Measurements from ENCODE around the gene NAPG.
"Not testable (repeated sequence)": the region's sequence is repeated elsewhere in the genome, so short reads cannot be mapped to it uniquely, and the experiment has no call there.

NAPG gene

DNA sequence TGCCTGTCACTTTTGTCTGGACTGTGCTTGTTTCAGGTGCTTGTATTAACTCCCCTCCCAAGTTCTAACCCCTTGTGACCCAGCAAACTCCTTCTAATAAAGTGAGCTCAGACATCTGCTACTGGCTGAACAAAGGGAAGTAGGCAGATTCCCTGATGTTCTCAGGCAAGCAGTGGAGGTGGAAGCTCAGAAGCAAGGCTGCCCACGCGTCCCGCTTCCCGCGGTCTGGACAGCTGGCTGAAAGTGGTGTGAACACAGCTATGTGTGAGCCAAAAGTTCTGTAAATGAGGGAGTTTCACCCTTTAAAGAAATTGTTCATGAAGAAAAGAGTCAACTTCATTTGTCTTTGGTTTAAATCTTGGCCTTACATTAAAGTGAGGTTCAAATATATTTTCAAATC is 40.0 kb downstream of the NAPG start:
- Mint-ChIP-seq H3K4me1 (no peaks in the 10 kb centered on the region), H3K27me3 (no peaks in the 10 kb centered on the region), H3K36me3 (no peaks in the 10 kb centered on the region), H3K27ac (no peak overlapping the region), H3K4me3 (no peak overlapping the region), H3K9me3 (no peaks in the 10 kb centered on the region)
- ATAC-seq (ENCODE audit: low read depth) (no peak), DNase-seq (ENCODE audit: low spot score in 2 of 2) (no peak)

DNA sequence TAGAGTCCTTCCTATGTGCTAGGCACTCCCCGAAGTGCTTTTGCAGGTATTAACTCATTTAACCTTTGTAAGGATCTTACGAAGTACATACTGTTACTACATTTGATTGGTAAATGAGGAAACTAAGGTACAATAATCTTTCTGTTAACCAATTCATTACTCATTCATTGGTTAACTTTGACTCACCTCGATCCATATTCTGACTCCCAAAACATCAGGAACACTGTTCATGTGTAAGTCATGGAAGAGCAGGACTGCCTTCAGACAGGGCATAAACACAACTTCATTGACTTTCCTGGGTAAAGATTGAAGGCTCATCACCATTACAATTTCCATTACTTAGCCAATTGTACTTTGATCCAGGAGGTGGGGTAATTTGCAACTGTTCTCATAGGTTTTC is 40.6 kb downstream of the NAPG start:
- DNase-seq (ENCODE audit: low spot score in 2 of 2) (no peak), ATAC-seq (ENCODE audit: low read depth) (no peak)
- no peak overlapping the region for H3K27ac Mint-ChIP-seq
- no peaks in the 10 kb centered on the region for H3K27me3 Mint-ChIP-seq
- no peaks in the 10 kb centered on the region for H3K9me3 Mint-ChIP-seq
- H3K36me3 Mint-ChIP-seq: no peaks in the 10 kb centered on the region
- H3K4me1 Mint-ChIP-seq: no peaks in the 10 kb centered on the region
- H3K4me3 Mint-ChIP-seq: no peak overlapping the region

DNA sequence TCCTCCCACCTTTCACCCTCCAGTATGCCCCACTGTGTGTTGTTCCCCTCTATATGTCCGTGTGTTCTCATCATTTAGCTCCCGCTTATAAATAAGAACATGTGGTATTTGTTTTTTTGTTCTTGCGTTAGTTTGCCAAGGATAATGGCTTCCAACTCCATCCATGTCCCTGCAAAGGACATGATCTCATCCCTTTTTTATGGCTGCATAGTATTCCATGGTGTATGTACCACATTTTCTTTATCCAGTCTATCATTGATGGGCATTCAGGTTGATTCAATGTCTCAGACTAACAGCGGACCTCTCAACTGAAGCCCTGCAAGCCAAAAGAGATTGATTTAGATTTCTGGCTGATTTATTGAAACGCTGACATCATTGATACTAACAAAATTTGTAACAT is 44.1 kb downstream of the NAPG start:
- H3K36me3 Mint-ChIP-seq, H3K27ac Mint-ChIP-seq: not testable (repeated sequence)

DNA sequence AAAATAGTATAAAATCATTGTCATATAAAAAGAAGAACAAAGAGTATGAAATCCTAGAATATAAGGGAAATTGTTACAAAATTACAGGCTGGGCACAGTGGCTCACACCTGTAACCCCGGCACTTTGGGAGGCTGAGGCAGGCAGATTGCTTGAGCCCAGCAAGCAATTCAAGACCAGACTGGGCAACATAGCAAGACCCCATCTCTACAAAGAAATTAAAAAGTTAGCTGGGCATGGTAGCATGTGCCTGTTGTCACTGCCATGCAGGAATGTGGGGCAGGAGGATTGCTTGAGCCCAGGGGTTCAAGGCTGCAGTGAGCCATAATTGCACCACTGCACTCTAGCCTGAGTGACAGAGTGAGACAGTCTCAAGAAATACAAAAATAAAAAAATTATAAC is 44.8 kb downstream of the NAPG start:
- no peaks in the 10 kb centered on the region for H3K27me3 Mint-ChIP-seq
- DNase-seq (ENCODE audit: low spot score in 2 of 2) (no peak), ATAC-seq (ENCODE audit: low read depth) (no peak)
- H3K4me1 Mint-ChIP-seq: no peaks in the 10 kb centered on the region
- H3K27ac Mint-ChIP-seq: no peak overlapping the region
- H3K36me3 Mint-ChIP-seq: no peaks in the 10 kb centered on the region
- no peak overlapping the region for H3K4me3 Mint-ChIP-seq
- no peaks in the 10 kb centered on the region for H3K9me3 Mint-ChIP-seq

More for the DNA sequence above, 44.1 kb downstream of the NAPG start:
- H3K4me1 Mint-ChIP-seq; ATAC-seq (ENCODE audit: low read depth); H3K4me3 Mint-ChIP-seq; H3K9me3 Mint-ChIP-seq; H3K27me3 Mint-ChIP-seq; DNase-seq (ENCODE audit: low spot score in 2 of 2): not testable (repeated sequence)

DNA sequence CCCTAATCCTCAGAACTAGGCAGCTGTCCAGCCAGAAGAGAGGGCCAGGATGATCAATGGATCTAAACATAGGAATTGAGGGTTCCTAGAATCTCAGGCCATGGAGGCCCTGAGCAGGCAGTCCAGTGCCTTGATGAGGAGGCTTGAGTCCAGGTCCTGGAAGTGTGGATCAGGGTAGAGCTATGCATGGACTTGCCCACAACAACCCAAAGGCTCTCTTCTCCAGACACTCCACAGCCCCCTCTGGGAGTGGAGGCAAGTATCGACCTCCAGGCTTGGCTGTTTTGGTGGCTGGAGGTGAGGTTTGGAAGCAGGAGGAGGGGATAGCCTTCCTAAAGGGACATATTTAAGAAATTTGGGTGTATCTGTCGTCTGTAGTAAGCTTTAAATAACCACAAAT is 45.7 kb downstream of the NAPG start:
- Mint-ChIP-seq H3K27ac (no peak overlapping the region), H3K4me1 (no peaks in the 10 kb centered on the region), H3K9me3 (no peaks in the 10 kb centered on the region), H3K27me3 (no peaks in the 10 kb centered on the region), H3K36me3 (no peaks in the 10 kb centered on the region), H3K4me3 (no peak overlapping the region)
- no peak for ATAC-seq (ENCODE audit: low read depth)
- no peak for DNase-seq (ENCODE audit: low spot score in 2 of 2)

DNA sequence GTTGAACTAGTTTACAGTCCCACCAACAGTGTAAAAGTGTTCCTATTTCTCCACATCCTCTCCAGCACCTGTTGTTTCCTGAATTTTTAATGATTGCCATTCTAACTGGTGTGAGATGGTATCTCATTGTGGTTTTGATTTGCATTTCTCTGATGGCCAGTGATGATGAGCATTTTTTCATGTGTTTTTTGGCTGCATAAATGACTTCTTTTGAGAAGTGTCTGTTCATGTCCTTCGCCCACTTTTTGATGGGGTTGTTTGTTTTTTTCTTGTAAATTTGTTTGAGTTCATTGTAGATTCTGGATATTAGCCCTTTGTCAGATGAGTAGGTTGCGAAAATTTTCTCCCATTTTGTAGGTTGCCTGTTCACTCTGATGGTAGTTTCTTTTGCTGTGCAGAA is 47.4 kb downstream of the NAPG start:
- H3K27ac Mint-ChIP-seq; H3K9me3 Mint-ChIP-seq; H3K27me3 Mint-ChIP-seq; H3K4me1 Mint-ChIP-seq; H3K36me3 Mint-ChIP-seq; ATAC-seq (ENCODE audit: low read depth); DNase-seq (ENCODE audit: low spot score in 2 of 2); H3K4me3 Mint-ChIP-seq: not testable (repeated sequence)

DNA sequence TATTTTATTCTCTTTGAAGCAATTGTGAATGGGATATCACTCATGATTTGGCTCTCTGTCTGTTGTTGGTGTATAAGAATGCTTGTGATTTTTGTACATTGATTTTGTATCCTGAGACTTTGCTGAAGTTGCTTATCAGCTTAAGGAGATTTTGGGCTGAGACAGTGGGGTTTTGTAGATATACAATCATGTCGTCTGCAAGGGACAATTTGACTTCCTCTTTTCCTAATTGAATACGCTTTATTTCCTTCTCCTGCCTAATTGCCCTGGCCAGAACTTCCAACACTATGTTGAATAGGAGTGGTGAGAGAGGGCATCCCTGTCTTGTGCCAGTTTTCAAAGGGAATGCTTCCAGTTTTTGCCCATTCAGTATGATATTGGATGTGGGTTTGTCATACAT is 48.6 kb downstream of the NAPG start:
- H3K4me1 Mint-ChIP-seq, H3K27ac Mint-ChIP-seq: not testable (repeated sequence)

DNA sequence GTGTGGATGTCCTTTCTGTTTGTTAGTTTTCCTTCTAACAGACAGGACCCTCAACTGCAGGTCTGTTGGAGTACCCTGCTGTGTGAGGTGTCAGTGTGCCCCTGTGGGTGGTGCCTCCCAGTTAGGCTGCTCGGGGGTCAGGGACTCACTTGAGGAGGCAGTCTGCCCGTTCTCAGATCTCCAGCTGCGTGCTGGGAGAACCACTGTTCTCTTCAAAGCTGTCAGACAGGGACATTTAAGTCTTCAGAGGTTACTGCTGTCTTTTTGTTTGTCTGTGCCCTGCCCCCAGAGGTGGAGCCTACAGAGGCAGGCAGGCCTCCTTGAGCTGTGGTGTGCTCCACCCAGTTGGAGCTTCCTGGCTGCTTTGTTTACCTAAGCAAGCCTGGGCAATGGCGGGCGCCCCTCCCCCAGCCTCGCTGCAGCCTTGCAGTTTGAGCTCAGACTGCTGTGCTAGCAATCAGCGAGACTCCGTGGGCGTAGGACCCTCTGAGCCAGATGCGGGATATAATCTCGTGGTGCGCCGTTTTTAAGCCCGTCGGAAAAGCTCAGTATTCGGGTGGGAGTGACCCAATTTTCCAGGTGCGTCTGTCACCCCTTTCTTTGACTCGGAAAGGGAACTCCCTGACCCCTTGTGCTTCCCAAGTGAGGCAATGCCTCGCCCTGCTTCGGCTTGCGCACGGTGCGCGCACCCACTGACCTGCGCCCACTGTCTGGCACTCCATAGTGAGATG is 52.2 kb downstream of the NAPG start:
- not testable (repeated sequence) for H3K9me3 Mint-ChIP-seq; DNase-seq (ENCODE audit: low spot score in 2 of 2); H3K4me3 Mint-ChIP-seq; H3K27me3 Mint-ChIP-seq; H3K27ac Mint-ChIP-seq; H3K36me3 Mint-ChIP-seq; H3K4me1 Mint-ChIP-seq; ATAC-seq (ENCODE audit: low read depth)

More for the DNA sequence above, 48.6 kb downstream of the NAPG start:
- H3K27me3 Mint-ChIP-seq; DNase-seq (ENCODE audit: low spot score in 2 of 2); H3K4me3 Mint-ChIP-seq; H3K9me3 Mint-ChIP-seq; ATAC-seq (ENCODE audit: low read depth); H3K36me3 Mint-ChIP-seq: not testable (repeated sequence)

DNA sequence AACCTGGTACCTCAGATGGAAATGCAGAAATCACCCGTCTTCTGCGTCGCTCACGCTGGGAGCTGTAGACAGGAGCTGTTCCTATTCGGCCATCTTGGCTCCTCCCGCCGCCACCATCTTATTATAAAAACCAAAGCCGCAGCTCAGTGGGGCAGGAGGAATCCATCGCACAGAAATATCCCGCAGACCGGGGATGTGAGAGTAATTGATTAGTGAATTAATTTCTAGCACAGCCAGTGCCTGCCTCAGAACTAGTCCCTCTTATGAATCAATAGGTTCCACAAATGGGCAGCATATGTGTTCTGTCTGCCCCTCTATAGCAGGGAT is 52.7 kb downstream of the NAPG start:
- not testable (repeated sequence) for H3K27ac Mint-ChIP-seq; ATAC-seq (ENCODE audit: low read depth); H3K27me3 Mint-ChIP-seq; H3K36me3 Mint-ChIP-seq; H3K4me3 Mint-ChIP-seq; H3K4me1 Mint-ChIP-seq; H3K9me3 Mint-ChIP-seq; DNase-seq (ENCODE audit: low spot score in 2 of 2)

DNA sequence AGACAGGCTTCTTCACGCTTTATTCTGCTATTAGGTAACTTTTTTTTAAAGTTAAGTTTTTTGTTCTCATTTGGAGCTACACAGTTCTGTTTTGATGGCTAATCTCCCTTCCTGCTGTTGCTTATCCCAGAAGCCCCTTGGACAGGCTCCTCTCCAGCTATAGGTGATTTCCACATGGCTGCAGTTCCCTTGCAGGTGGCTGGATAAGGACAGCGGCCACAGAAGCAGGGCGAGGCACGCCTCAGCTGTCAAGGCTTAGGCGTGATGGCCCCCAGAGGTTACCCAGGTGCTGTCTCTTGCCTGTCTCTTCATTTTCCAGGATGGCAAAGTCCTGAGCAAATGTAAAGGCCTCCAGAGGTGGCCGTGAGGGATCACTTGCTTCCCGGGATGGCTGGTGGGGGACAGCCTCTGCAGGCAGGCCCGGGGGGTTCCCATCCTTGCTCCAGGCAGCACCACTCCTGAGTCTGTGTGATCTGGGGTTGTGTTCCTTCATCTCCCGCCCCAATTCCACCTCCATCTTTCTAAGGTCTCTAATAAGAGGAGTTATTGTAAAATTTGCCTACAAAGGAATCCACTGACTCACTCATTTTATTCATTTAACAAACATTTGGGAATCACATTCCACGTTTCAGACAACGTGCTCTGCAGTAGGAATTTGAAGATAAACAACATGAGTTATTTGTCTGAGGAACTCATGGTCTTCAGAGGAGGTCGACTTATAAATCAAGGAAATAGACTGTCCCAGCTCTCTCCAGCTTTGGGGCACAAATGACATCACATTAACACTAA is 53.4 kb downstream of the NAPG start:
- no peaks in the 10 kb centered on the region for H3K4me1 Mint-ChIP-seq
- H3K27me3 Mint-ChIP-seq: no peaks in the 10 kb centered on the region
- ATAC-seq (ENCODE audit: low read depth) (no peak), DNase-seq (ENCODE audit: low spot score in 2 of 2) (no peak)
- H3K9me3 Mint-ChIP-seq: no peaks in the 10 kb centered on the region
- H3K27ac Mint-ChIP-seq: no peak overlapping the region
- H3K36me3 Mint-ChIP-seq: peaks cover 2% of the 10 kb centered on the region
- no peak overlapping the region for H3K4me3 Mint-ChIP-seq

DNA sequence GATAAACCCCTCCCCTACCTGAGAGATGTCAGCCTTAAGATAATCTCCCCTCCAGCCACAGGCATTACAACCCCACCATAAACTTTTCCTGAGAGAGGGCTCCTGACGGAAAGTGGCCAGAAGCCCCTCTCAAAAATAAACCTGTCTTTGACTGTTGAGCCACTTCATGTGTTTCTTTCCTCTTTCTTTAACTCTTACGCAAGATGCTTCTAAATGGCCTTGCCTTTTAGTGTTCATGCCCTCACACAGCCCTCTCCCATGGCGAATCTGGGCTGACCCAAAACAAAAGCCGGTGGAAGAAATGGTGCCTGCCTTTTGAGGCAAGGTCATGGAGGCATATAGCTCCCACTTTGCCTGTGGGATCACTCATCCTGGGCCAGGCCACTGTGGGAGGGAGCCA is 54.4 kb downstream of the NAPG start:
- Mint-ChIP-seq H3K36me3 (peaks cover 2% of the 10 kb centered on the region), H3K4me3 (no peak overlapping the region), H3K4me1 (no peaks in the 10 kb centered on the region), H3K9me3 (no peaks in the 10 kb centered on the region), H3K27me3 (no peaks in the 10 kb centered on the region), H3K27ac (no peak overlapping the region)
- no peak for DNase-seq (ENCODE audit: low spot score in 2 of 2)
- ATAC-seq (ENCODE audit: low read depth): no peak

DNA sequence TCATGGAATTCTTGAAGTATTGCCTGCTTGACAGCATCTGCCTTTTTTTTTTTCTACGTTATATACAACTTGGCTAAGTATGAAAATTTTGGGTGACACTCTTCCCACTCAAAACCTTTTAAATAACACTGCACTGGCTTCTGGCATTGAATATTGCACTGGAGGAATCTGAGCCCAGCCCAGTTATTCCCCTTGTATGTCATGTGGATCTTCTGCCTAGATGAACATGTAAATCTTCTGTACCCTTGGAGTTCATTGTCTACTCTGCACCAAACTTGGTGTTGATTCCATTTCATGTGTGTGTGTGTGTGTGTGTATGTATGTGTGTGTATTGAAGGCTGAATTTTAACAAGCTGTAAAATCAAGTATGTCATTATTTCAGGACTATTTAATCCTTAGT is 59.4 kb downstream of the NAPG start:
- H3K27ac Mint-ChIP-seq: no peak overlapping the region
- peaks cover 2% of the 10 kb centered on the region for H3K36me3 Mint-ChIP-seq
- H3K27me3 Mint-ChIP-seq: peaks cover 5% of the 10 kb centered on the region
- no peak for ATAC-seq (ENCODE audit: low read depth)
- H3K4me3 Mint-ChIP-seq: no peak overlapping the region
- peaks cover 2% of the 10 kb centered on the region for H3K9me3 Mint-ChIP-seq
- H3K4me1 Mint-ChIP-seq: no peaks in the 10 kb centered on the region
- DNase-seq (ENCODE audit: low spot score in 2 of 2): no peak

DNA sequence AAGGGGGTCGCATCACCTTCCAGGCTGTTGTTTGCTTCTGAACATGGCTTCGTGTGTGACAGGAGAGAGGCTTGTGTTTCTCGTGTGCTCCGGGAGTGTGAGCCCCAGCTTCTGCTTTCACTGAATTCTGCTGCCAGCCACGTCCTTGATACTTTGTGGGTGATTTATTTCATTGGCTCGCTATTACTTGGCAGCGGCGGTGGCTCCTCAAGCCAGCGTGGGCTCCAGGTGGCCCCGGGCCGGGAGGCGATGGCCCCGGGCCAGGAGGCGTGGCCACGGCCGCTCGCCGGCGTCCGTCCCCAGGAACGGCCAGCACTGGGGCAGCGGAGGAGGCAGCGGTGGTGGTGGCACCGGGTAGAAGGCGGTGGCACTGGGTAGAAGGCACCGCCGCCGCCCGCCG is 63.1 kb downstream of the NAPG start:
- peaks cover 7% of the 10 kb centered on the region for H3K27me3 Mint-ChIP-seq
- ATAC-seq (ENCODE audit: low read depth): no peak

DNA sequence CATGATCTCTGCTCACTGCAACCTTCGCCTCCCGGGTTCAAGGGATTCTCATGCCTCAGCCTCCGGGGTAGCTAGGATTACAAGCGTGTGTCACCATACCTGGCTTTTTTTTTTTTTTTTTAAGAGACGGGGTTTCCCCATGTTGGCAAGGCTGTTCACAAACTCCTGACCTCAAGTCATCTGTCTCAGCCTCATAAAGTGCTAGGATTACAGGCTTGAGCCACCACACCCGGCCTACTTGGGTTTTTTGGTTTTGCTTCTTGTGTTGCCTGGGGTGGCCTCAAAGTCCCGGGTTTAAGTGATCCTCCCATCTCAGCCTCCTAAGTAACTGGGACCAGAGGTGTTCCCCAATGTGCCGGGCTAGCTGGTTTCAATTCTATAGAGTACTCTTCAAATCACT is 64.6 kb downstream of the NAPG start:
- Mint-ChIP-seq H3K4me1 (no peaks in the 10 kb centered on the region), H3K36me3 (peaks cover 2% of the 10 kb centered on the region), H3K27me3 (peaks cover 5% of the 10 kb centered on the region), H3K9me3 (peaks cover 5% of the 10 kb centered on the region), H3K27ac (no peak overlapping the region), H3K4me3 (no peak overlapping the region)
- DNase-seq (ENCODE audit: low spot score in 2 of 2) (no peak), ATAC-seq (ENCODE audit: low read depth) (no peak)

More for the DNA sequence above, 63.1 kb downstream of the NAPG start:
- H3K36me3 Mint-ChIP-seq: peaks cover 2% of the 10 kb centered on the region
- no peak overlapping the region for H3K27ac Mint-ChIP-seq
- H3K4me3 Mint-ChIP-seq: no peak overlapping the region
- DNase-seq (ENCODE audit: low spot score in 2 of 2): no peak
- no peaks in the 10 kb centered on the region for H3K4me1 Mint-ChIP-seq
- H3K9me3 Mint-ChIP-seq: peaks cover 5% of the 10 kb centered on the region

DNA sequence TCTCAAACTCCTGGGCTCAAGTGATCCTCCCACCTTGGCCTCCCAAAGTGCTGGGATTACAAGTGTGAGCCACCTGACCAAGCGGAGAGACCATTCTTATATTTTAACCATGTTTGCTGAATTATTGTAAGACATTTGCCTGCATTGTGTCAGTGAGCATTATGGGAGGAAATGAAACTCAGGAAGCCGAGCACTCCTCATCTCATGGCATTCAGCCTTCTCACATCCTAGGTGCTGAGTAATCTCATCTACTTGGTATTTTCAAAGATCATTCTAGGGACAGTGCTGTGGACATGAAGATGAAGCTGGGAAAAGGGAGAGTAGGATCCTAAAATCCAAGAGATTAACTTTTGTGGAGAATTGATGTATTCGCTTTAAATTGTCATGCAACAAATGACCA is 66.1 kb downstream of the NAPG start:
- DNase-seq (ENCODE audit: low spot score in 2 of 2): no peak
- Mint-ChIP-seq H3K36me3 (peaks cover 2% of the 10 kb centered on the region), H3K4me1 (no peaks in the 10 kb centered on the region), H3K4me3 (no peak overlapping the region), H3K27ac (no peak overlapping the region), H3K9me3 (peaks cover 3% of the 10 kb centered on the region), H3K27me3 (peaks cover 5% of the 10 kb centered on the region)
- no peak for ATAC-seq (ENCODE audit: low read depth)

Measured in memory B cell (primary cell).